GM19324 (cell line): Measurements from ENCODE around the gene SPOP.
"Not testable (repeated sequence)": the region's sequence is repeated elsewhere in the genome, so short reads cannot be mapped to it uniquely, and the experiment has no call there.

Experiments used
- ATAC-seq: cut with Tn5 transposase; IDR thresholded peaks from one replicate; pipeline ENCODE4 v1.9.1; 2021; ENCODE audit warnings: mild to moderate bottlenecking, moderate library complexity; ENCODE audit not compliant: unreplicated experiment, low FRiP score

SPOP gene

GRCh38 chr17:49659661-49660382 is 18.1 kb downstream of the SPOP start:
- ATAC-seq = no peak

GRCh38 chr17:49656247-49656646 is 21.6 kb downstream of the SPOP start:
- ATAC-seq = no peak

GRCh38 chr17:49647256-49647585 is 30.7 kb downstream of the SPOP start:
- ATAC-seq = no peak

- ATAC-seq = peak; percentile 60
These were observed 31.3 kb downstream of the SPOP start for GRCh38 chr17:49646391-49647255.

GRCh38 chr17:49646056-49646390 is 31.9 kb downstream of the SPOP start:
- ATAC-seq = not testable (repeated sequence)

- ATAC-seq = no peak
These were observed 32.2 kb downstream of the SPOP start for GRCh38 chr17:49645654-49646053.

- no peak for ATAC-seq
These were observed 37.3 kb downstream of the SPOP start for GRCh38 chr17:49640556-49640955.

GRCh38 chr17:49638818-49639217 is 39.1 kb downstream of the SPOP start:
- ATAC-seq = no peak

GRCh38 chr17:49637739-49638138 is 40.2 kb downstream of the SPOP start:
- ATAC-seq = no peak

- ATAC-seq = no peak
These were observed 40.8 kb downstream of the SPOP start for GRCh38 chr17:49637050-49637449.

GRCh38 chr17:49635121-49635520 is 42.8 kb downstream of the SPOP start:
- ATAC-seq = no peak

GRCh38 chr17:49634485-49634860 is 43.4 kb downstream of the SPOP start:
- ATAC-seq = no peak

- no peak for ATAC-seq
These were observed 44.0 kb downstream of the SPOP start for GRCh38 chr17:49633762-49634484.

- ATAC-seq = no peak
These were observed 44.6 kb downstream of the SPOP start for GRCh38 chr17:49633250-49633649.

- ATAC-seq = no peak
These were observed 45.7 kb downstream of the SPOP start for GRCh38 chr17:49632201-49632600.

GRCh38 chr17:49631496-49631895 is 46.4 kb downstream of the SPOP start:
- ATAC-seq = no peak

- no peak for ATAC-seq
These were observed 47.6 kb downstream of the SPOP start for GRCh38 chr17:49630113-49630900.

- no peak for ATAC-seq
These were observed 48.5 kb downstream of the SPOP start for GRCh38 chr17:49629447-49629846.

- no peak for ATAC-seq
These were observed 53.0 kb downstream of the SPOP start for GRCh38 chr17:49624896-49625295.

- ATAC-seq = no peak
These were observed 55.9 kb downstream of the SPOP start for GRCh38 chr17:49621946-49622529.
